IMR-90 (cell line): ENCODE results near the gene ELAVL1. TPM values are rescaled to one million over a fixed set of nuclear protein-coding genes. Genes with fewer than 3 reads are reported as not detected.

ENCODE experiments used
- ATAC-seq: fragments of 200-7000 bp; cut with Tn5 transposase; 2 replicates; pipeline ENCODE4 v1.9.1; 2020; ENCODE audit warnings: low read depth, mild to moderate bottlenecking, moderate library complexity
- BruUV-seq: library from RNA; stranded (reverse); fragments of 400-500 nt; replicated peaks from 2 replicates; lab custom pipeline; 2021; lab: Mats Ljungman, UMichigan
- CTCF ChIA-PET: fragments of 300-600 bp; formaldehyde crosslinking; extraction: SDS; loops from one replicate; lab custom pipeline; 2021; ENCODE audit warnings: antibody characterized with exemption; lab: Yijun Ruan, JAX
- POLR2A ChIA-PET: fragments of 300-600 bp; sonication (Branson Sonifier 250); formaldehyde crosslinking; loops from one replicate; lab custom pipeline; 2022; ENCODE audit warnings: antibody characterized with exemption; ENCODE audit not compliant: unreplicated experiment; lab: Charles Lee
- DNase-seq: peaks from one replicate; pipeline ENCODE4 v3.0.0; 2013
- H2AFZ ChIP-seq: replicated peaks from 2 replicates; pipeline ENCODE3; 2013; ENCODE audit warnings: low read length, mild to moderate bottlenecking; ENCODE audit not compliant: poor library complexity
- H2AK5ac ChIP-seq: 2 replicates; pipeline ENCODE4 v1.6.1; 2013; ENCODE audit warnings: low read depth, low read length, inconsistent platforms
- H2AK9ac ChIP-seq: replicated peaks from 2 replicates; pipeline ENCODE3; 2013; ENCODE audit warnings: mild to moderate bottlenecking, low read depth, low read length, moderate library complexity; ENCODE audit not compliant: poor library complexity
- H2BK120ac ChIP-seq: 2 replicates; pipeline ENCODE4 v1.6.1; 2013; ENCODE audit warnings: low read depth, low read length, inconsistent platforms
- H2BK15ac ChIP-seq: 3 replicates; pipeline ENCODE4 v1.6.1; 2013; ENCODE audit warnings: low read depth, low read length, inconsistent platforms
- H2BK20ac ChIP-seq: 2 replicates; pipeline ENCODE4 v1.6.1; 2013; ENCODE audit warnings: low read depth, mild to moderate bottlenecking, inconsistent platforms, low read length, moderate library complexity
- H2BK5ac ChIP-seq: 2 replicates; pipeline ENCODE4 v1.6.1; 2013; ENCODE audit warnings: mild to moderate bottlenecking, low read depth, low read length, inconsistent platforms; ENCODE audit not compliant: poor library complexity, severe bottlenecking
- H3K14ac ChIP-seq: replicated peaks from 2 replicates; pipeline ENCODE4 v1.6.1; 2013; ENCODE audit warnings: low read depth, low read length, inconsistent platforms
- H3K18ac ChIP-seq: 2 replicates; pipeline ENCODE4 v1.6.1; 2013; ENCODE audit warnings: low read depth, low read length, control low read depth
- H3K23ac ChIP-seq: 2 replicates; pipeline ENCODE4 v1.6.1; 2013; ENCODE audit warnings: low read depth, low read length, inconsistent platforms
- H3K27ac ChIP-seq: 2 replicates; pipeline ENCODE4 v1.5.1; 2013; ENCODE audit warnings: mild to moderate bottlenecking, control low read depth, low read length; ENCODE audit not compliant: insufficient read depth
- H3K27me3 ChIP-seq: 2 replicates; pipeline ENCODE4 v1.6.1; 2013; ENCODE audit warnings: low read length; ENCODE audit not compliant: control insufficient read depth, insufficient read depth
- H3K36me3 ChIP-seq: 2 replicates; pipeline ENCODE4 v1.6.1; 2013; ENCODE audit warnings: low read length, mixed read lengths; ENCODE audit not compliant: control insufficient read depth, insufficient read depth
- H3K4ac ChIP-seq: 2 replicates; pipeline ENCODE4 v1.6.1; 2013; ENCODE audit warnings: low read depth, low read length, inconsistent platforms
- H3K4me1 ChIP-seq: 2 replicates; pipeline ENCODE4 v1.6.1; 2013; ENCODE audit warnings: low read length, mixed read lengths; ENCODE audit not compliant: control insufficient read depth, insufficient read depth
- H3K4me2 ChIP-seq: 2 replicates; pipeline ENCODE4 v1.6.1; 2013; ENCODE audit warnings: low read depth, mild to moderate bottlenecking, control low read depth, low read length, moderate library complexity
- H3K4me3 ChIP-seq: 2 replicates; pipeline ENCODE4 v1.5.1; 2013; ENCODE audit warnings: low read depth, mild to moderate bottlenecking, control low read depth, low read length, moderate library complexity; ENCODE audit not compliant: insufficient read depth
- H3K56ac ChIP-seq: 2 replicates; pipeline ENCODE4 v1.6.1; 2013; ENCODE audit warnings: low read length, inconsistent platforms; ENCODE audit not compliant: insufficient read depth; ENCODE audit errors: extremely low read depth
- H3K79me1 ChIP-seq, 2 experiments: 2 replicates each; pipeline ENCODE4 v1.6.1; 2013; ENCODE audit warnings: low read length in 2 of 2, inconsistent platforms in 1 of 2, low read depth in 1 of 2
- H3K9ac ChIP-seq: 2 replicates; pipeline ENCODE4 v1.6.1; 2013; ENCODE audit warnings: low read depth, low read length, control low read depth
- H3K9me1 ChIP-seq: 2 replicates; pipeline ENCODE4 v1.6.1; 2013; ENCODE audit warnings: low read length, inconsistent platforms; ENCODE audit not compliant: insufficient read depth
- H3K9me3 ChIP-seq: 2 replicates; pipeline ENCODE4 v1.6.1; 2013; ENCODE audit warnings: low read length; ENCODE audit not compliant: control insufficient read depth, insufficient read depth
- H4K20me1 ChIP-seq: 2 replicates; pipeline ENCODE4 v1.6.1; 2013; ENCODE audit warnings: low read length, inconsistent platforms; ENCODE audit not compliant: insufficient read depth
- H4K5ac ChIP-seq: 2 replicates; pipeline ENCODE4 v1.6.1; 2013; ENCODE audit warnings: mild to moderate bottlenecking, low read depth, low read length, control low read depth
- H4K8ac ChIP-seq, 2 experiments: 2 replicates each; pipeline ENCODE4 v1.6.1; 2013; ENCODE audit warnings: low read depth in 2 of 2, low read length in 2 of 2, control low read depth in 1 of 2, inconsistent platforms in 1 of 2
- H4K91ac ChIP-seq: 2 replicates; pipeline ENCODE4 v1.6.1; 2013; ENCODE audit warnings: low read depth, low read length, inconsistent platforms; ENCODE audit not compliant: insufficient read depth
- CHD1 ChIP-seq: IDR thresholded peaks from 2 replicates; pipeline ENCODE4 v1.6.1; 2012; ENCODE audit warnings: low read depth, low read length, improper control_type of control experiment
- FOS ChIP-seq: fragments of 150-350 bp; IDR thresholded peaks from 2 replicates; pipeline ENCODE4 v1.6.1; 2016; ENCODE audit warnings: low read depth, low read length
- MAFK ChIP-seq: IDR thresholded peaks from 2 replicates; pipeline ENCODE4 v1.6.1; 2012; ENCODE audit warnings: low read depth, low read length, improper control_type of control experiment
- MAZ ChIP-seq: IDR thresholded peaks from 2 replicates; pipeline ENCODE4 v1.6.1; 2012; ENCODE audit warnings: low read depth, mild to moderate bottlenecking, low read length, improper control_type of control experiment, moderate library complexity, borderline replicate concordance
- MXI1 ChIP-seq: IDR thresholded peaks from 2 replicates; pipeline ENCODE4 v1.6.1; 2012; ENCODE audit warnings: low read depth, mild to moderate bottlenecking, low read length, moderate library complexity, borderline replicate concordance
- NFE2L2 ChIP-seq: fragments of 150-350 bp; IDR thresholded peaks from 2 replicates; pipeline ENCODE4 v1.6.1; 2016; ENCODE audit warnings: low read depth, mild to moderate bottlenecking, low read length
- POLR2A ChIP-seq: IDR thresholded peaks from 2 replicates; pipeline ENCODE4 v1.6.1; 2012; ENCODE audit warnings: mild to moderate bottlenecking, low read depth, low read length
- RAD21 ChIP-seq: IDR thresholded peaks from 2 replicates; pipeline ENCODE4 v1.6.1; 2012; ENCODE audit warnings: low read length, improper control_type of control experiment
- RCOR1 ChIP-seq: IDR thresholded peaks from 2 replicates; pipeline ENCODE4 v1.6.1; 2012; ENCODE audit warnings: mild to moderate bottlenecking, low read length, improper control_type of control experiment; ENCODE audit not compliant: insufficient replicate concordance
- RFX5 ChIP-seq: IDR thresholded peaks from 2 replicates; pipeline ENCODE4 v1.8.0; 2012; ENCODE audit warnings: low read depth, mild to moderate bottlenecking, low read length, moderate library complexity
- SMC3 ChIP-seq: fragments of 150-350 bp; IDR thresholded peaks from 2 replicates; pipeline ENCODE4 v1.6.1; 2016; ENCODE audit warnings: low read depth, mild to moderate bottlenecking, antibody characterized with exemption, low read length, moderate library complexity
- WGBS, 2 experiments: methylation state at CpG; one replicate each; pipeline versions ENCODE4 v1.1.5 to v1.1.7; 2013; ENCODE audit warnings: missing lambda C conversion rate in 2 of 2; ENCODE audit not compliant: insufficient read length in 1 of 2; ENCODE audit errors: extremely low coverage in 2 of 2; 5-methylcytosine and 5-hydroxymethylcytosine counted together
- dilution Hi-C: fragments of 300-500 bp; cut with HindIII; formaldehyde crosslinking; loops from one replicate; pipeline ENCODE4 v1.14.3; 2018; ENCODE audit warnings: low sequenced_read_pairs; ENCODE audit not compliant: unreplicated experiment
- in situ Hi-C: fragments of 300-500 bp; cut with MboI; formaldehyde crosslinking; loops from 3 replicates; pipeline ENCODE4 v1.14.3; 2019; ENCODE audit warnings: low sequenced_read_pairs, inconsistent platforms, mixed read lengths
- intact Hi-C: fragments of 100-400 bp; cut with micrococcal nuclease; formaldehyde crosslinking; loops from 2 replicates; pipeline ENCODE4 v1.10.0; 2022
- polyA plus RNA-seq, 3 experiments: library from polyadenylated mRNA; depleted of rRNA; stranded (reverse); fragments of >200 nt; gene quantifications; 2 replicates each; pipeline ENCODE4 v1.2.3, GENCODE V29; 2012; ENCODE audit warnings: low replicate concordance in 1 of 3
- total RNA-seq: library from RNA; depleted of rRNA; stranded (reverse); fragments of >200 nt; gene quantifications from 2 replicates; pipeline ENCODE4 v1.2.3, GENCODE V29; 2012
- TF ChIP-seq, protein P1 (sequence below): fragments of 150-350 bp; IDR thresholded peaks from 2 replicates; pipeline ENCODE4 v1.6.1; 2017; ENCODE audit warnings: mild to moderate bottlenecking, antibody characterized with exemption, low read length, low read depth

ELAVL1 gene
- total and polyA plus RNA-seq, 2 of the 4 experiments (the other 2 are of a cell fraction) = 55.6 to 59.0 TPM

DNA sequence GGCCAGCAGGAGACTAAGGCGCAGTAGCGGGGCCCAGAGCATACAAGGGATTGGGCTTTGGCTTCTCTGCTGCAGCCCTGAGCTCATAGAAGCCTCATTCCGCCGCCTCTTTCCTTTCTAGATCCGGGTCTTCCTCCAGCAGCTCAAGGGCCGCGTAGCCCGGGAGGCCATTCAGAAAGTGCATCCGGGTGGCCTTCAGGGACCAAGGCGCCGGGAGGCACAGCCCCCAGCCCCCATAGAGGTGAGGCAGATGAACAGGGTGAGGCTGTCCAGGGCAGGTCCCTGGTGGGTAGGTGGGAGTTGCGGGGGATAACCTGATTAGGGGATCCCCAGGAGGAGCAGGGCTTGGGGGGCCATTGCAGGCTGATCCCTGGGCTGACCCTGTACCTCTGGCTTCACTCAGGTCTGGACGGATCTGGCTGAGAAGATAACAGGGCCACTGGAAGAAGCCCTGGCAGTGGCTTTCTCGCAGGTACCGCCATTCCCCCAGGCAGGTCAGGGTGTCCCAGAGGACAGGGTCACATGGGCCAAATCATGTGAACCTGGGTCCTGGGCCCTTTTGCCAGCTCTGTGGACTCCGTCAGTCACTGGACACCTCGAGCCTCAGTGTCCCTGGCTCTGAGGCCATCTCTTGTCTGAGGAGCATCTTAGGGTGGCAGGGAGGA lies 84.0 kb downstream of the ELAVL1 start:
- H2BK15ac ChIP-seq = no peak overlapping the region
- peak overlapping the region; percentile 97 for H3K4ac ChIP-seq
- BruUV-seq = no TSS peak
- no peak overlapping the region for H3K18ac ChIP-seq
- peak overlapping the region; percentile 99 for H3K14ac ChIP-seq
- peaks cover 11% of the 10 kb centered on the region for H4K20me1 ChIP-seq
- peak overlapping the region; percentile 1 to 94; a peak in 2 of 4 replicates for H4K8ac ChIP-seq
- H3K9me3 ChIP-seq = no peaks in the 10 kb centered on the region
- peak overlapping the region; percentile 82 for H4K91ac ChIP-seq
- H2AFZ ChIP-seq = peak overlapping the region; percentile 97
- ATAC-seq (no peak), DNase-seq (no peak)
- ChIA-PET CTCF (interaction anchor here (1.1 kb wide), 1 partner anchor 27 kb away, joined by 3 read pairs; no protein-coding TSS in a partner anchor), POLR2A (interaction anchor here (0.6 kb wide), 1 partner anchor 415 kb away, joined by 3 read pairs; no protein-coding TSS in a partner anchor)
- H4K5ac ChIP-seq = no peak overlapping the region
- H3K56ac ChIP-seq = peak overlapping the region; percentile 20; the same call in 1 of the 2 replicates
- H3K4me2 ChIP-seq = peak overlapping the region; percentile 93
- dilution Hi-C loops (no loop called here), intact Hi-C loops (no loop called here), in situ Hi-C loops (no loop called here)
- peaks cover 7% of the 10 kb centered on the region; the same call in 1 of the 2 replicates for H3K36me3 ChIP-seq
- H3K4me1 ChIP-seq = peaks cover 18% of the 10 kb centered on the region
- H2AK5ac ChIP-seq = peak overlapping the region; percentile 95
- peak overlapping the region; percentile 58 for H3K4me3 ChIP-seq
- H3K23ac ChIP-seq = peak overlapping the region; percentile 98; the same call in 1 of the 2 replicates
- TF ChIP-seq, protein P1, sequence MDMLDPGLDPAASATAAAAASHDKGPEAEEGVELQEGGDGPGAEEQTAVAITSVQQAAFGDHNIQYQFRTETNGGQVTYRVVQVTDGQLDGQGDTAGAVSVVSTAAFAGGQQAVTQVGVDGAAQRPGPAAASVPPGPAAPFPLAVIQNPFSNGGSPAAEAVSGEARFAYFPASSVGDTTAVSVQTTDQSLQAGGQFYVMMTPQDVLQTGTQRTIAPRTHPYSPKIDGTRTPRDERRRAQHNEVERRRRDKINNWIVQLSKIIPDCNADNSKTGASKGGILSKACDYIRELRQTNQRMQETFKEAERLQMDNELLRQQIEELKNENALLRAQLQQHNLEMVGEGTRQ = no peak
- no peak for TF ChIP-seq RAD21
- no peak for TF ChIP-seq MAZ
- TF ChIP-seq NFE2L2 = no peak
- TF ChIP-seq FOS = no peak
- TF ChIP-seq RFX5 = no peak
- no peak for TF ChIP-seq MAFK
- TF ChIP-seq MXI1 = no peak
- TF ChIP-seq POLR2A = no peak
- no peak for TF ChIP-seq CHD1
- no peak for TF ChIP-seq RCOR1
- TF ChIP-seq SMC3 = no peak
- peak overlapping the region; percentile 99 for H2AK9ac ChIP-seq
- H2BK5ac ChIP-seq = peak overlapping the region; percentile 87
- peak overlapping the region; percentile 79 for H3K27ac ChIP-seq
- peaks cover 9% of the 10 kb centered on the region for H3K9me1 ChIP-seq
- H3K79me1 ChIP-seq = peaks cover 0 to 22% of the 10 kb centered on the region in 2 experiments; a peak in 2 of 4 replicates
- peak overlapping the region; percentile 80 for H3K9ac ChIP-seq
- WGBS, 2 experiments = 69% methylated on average over 7 of the region's 17 CpGs; no CpG with 5 or more reads in 1 of the 2 experiments
- H2BK20ac ChIP-seq = no peak overlapping the region
- H2BK120ac ChIP-seq = no peak overlapping the region; the same call in 1 of the 2 replicates
- H3K27me3 ChIP-seq = peaks cover 2% of the 10 kb centered on the region; the same call in 1 of the 2 replicates
